VCaP (cell line): ENCODE measurements around the gene RPS6KL1.
"Not testable (repeated sequence)": the region's sequence is repeated elsewhere in the genome, so short reads cannot be mapped to it uniquely, and the experiment has no call there.

Source experiments
- H3K27ac ChIP-seq: fragments of 450-650 bp; 2 replicates; pipeline ENCODE4 v1.5.1; 2017
- CTCF ChIP-seq: fragments of 450-650 bp; conservative IDR thresholded peaks from 2 replicates; pipeline ENCODE4 v1.5.1; 2017; ENCODE audit warnings: mild to moderate bottlenecking, moderate library complexity

Gene RPS6KL1

GRCh38 chr14:74932401-74932901, 9.4 kb upstream of the RPS6KL1 start:
- no peak overlapping the region for H3K27ac ChIP-seq
- TF ChIP-seq CTCF, result no peak

- H3K27ac ChIP-seq, result not testable (repeated sequence)
These were observed 8.7 kb upstream of the RPS6KL1 start for GRCh38 chr14:74931744-74932143.

DNA sequence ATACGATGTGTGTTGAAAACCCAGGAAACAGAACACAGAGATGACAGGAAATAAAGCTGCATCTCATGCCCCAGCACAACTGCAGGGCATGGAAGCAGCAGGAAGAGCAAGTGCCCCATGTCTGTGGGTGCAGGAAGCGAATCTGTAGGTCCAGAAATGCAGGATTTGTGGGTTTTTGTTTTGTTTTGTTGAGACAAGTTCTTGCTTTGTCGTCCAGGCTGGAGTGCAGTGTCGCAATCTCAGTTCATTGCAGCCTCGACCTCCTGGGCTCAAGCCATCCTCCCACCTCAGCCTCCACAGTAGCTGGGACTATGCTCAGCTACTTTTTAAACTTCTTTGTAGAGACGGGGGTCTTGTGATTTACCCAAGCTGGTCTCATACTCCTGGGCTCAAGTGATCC, 6.2 kb upstream of the RPS6KL1 start:
- H3K27ac ChIP-seq, result no peak overlapping the region
- TF ChIP-seq CTCF, result no peak

- no peak for TF ChIP-seq CTCF
These were observed 4.2 kb upstream of the RPS6KL1 start for GRCh38 chr14:74927225-74927624.

GRCh38 chr14:74924061-74924460, 1.0 kb upstream of the RPS6KL1 start:
- no peak for TF ChIP-seq CTCF
- H3K27ac ChIP-seq, result no peak overlapping the region; the same call in 1 of the 2 replicates

More at GRCh38 chr14:74927225-74927624, 4.2 kb upstream of the RPS6KL1 start:
- H3K27ac ChIP-seq, result no peak overlapping the region

DNA sequence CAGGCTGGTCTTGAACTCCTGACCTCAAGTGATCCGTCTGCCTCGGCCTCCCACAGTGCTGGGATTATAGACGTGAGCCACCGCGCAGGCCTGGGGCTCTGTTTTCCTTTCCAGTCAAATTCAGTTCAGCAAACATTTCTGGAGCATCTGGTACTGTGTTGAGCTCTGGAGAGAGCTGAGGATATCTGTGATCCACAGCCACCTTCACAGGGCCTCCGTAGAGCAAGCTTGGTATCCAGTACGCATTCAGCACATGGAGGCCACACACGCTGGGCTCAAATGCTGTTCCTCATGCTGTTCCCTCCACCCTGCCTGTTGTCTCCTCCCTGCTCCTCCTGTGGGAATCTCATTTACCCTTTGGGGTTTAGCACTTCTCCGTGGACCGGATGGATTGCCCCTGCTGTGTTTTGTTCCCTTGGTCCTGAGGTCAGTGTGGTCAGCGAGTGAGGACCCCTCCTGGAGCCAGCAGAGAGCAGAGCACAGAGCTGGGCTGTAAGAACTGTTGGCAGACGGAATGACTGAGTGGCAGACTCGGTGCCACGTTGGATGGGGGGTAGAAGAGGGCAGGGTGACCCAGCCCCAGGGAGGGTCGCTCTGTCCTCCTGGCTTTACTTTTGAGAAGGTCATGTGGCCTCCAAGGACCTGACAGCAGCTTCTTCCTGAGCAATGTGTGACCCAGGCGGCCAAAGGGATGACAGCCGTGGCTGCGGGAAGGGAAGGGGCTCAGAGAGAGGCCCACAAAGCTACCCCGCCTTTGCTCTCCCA, 891 bp downstream of the RPS6KL1 start:
- TF ChIP-seq CTCF, result no peak
- H3K27ac ChIP-seq, result peak overlapping the region; percentile 67; the same call in 1 of the 2 replicates

GRCh38 chr14:74921053-74921620, 1.9 kb downstream of the RPS6KL1 start:
- H3K27ac ChIP-seq, result no peak overlapping the region
- TF ChIP-seq CTCF, result no peak

GRCh38 chr14:74920281-74920680, 2.8 kb downstream of the RPS6KL1 start:
- TF ChIP-seq CTCF, result no peak
- no peak overlapping the region for H3K27ac ChIP-seq
